Heart left ventricle (tissue), 16 donors: Measurements from ENCODE around the gene AGPAT1. TPM values are rescaled to one million over a fixed set of nuclear protein-coding genes. Genes with fewer than 3 reads are reported as not detected.
A peak's percentile ranks its signal among the peaks of the same experiment; 100 is the strongest.
"Not testable (repeated sequence)": the region's sequence is repeated elsewhere in the genome, so short reads cannot be mapped to it uniquely, and the experiment has no call there.

Experiments
- ATAC-seq, 4 donors: fragments of 200-7000 bp; cut with Tn5 transposase; one replicate each; pipeline ENCODE4 v1.9.1; 2020 to 2022; ENCODE audit warnings: moderate library complexity in 4 of 4, mild to moderate bottlenecking in 3 of 4, moderate number of reproducible peaks in 1 of 4
- DNase-seq, 5 donors: peaks; one replicate each; pipeline ENCODE4 v3.0.0-alpha.2; 2020
- H3K27ac ChIP-seq, 12 donors: fragments of 200-600 bp; sonication (generic) in 4 of 12; one replicate each; pipeline versions ENCODE4 v1.5.0 to v1.8.0; 2016 to 2022; ENCODE audit warnings: mild to moderate bottlenecking in 2 of 12
- H3K27me3 ChIP-seq, 9 donors: fragments of 200-600 bp; sonication (generic) in 2 of 9; one replicate each; pipeline versions ENCODE4 v1.5.1 to v1.8.0; 2016 to 2022; ENCODE audit warnings: mild to moderate bottlenecking in 3 of 9
- H3K36me3 ChIP-seq, 9 donors: fragments of 200-600 bp; sonication (generic) in 2 of 9; one replicate each; pipeline versions ENCODE4 v1.5.0 to v1.8.0; 2018 to 2022; ENCODE audit warnings: mild to moderate bottlenecking in 2 of 9
- H3K4me1 ChIP-seq, 12 donors: fragments of 200-600 bp; sonication (generic) in 4 of 12; one replicate each; pipeline versions ENCODE4 v1.5.0 to v1.8.0; 2016 to 2022; ENCODE audit warnings: mild to moderate bottlenecking in 3 of 12
- H3K4me3 ChIP-seq, 12 donors: fragments of 200-600 bp; sonication (generic) in 4 of 12; one replicate each; pipeline versions ENCODE4 v1.5.0 to v1.8.0; 2017 to 2022; ENCODE audit warnings: mild to moderate bottlenecking in 9 of 12, moderate library complexity in 4 of 12
- H3K9me3 ChIP-seq, 12 donors: fragments of 200-600 bp; sonication (generic) in 4 of 12; one replicate each; pipeline versions ENCODE4 v1.5.0 to v1.8.0; 2016 to 2022; ENCODE audit warnings: mild to moderate bottlenecking in 1 of 12
- CTCF ChIP-seq, 12 donors: fragments of 200-600 bp; sonication (generic) in 4 of 12; IDR thresholded peaks; one replicate each; pipeline versions ENCODE4 v1.5.0 to v1.8.0; 2018 to 2022; ENCODE audit warnings: antibody characterized with exemption in 12 of 12, mild to moderate bottlenecking in 5 of 12
- POLR2A ChIP-seq, 2 donors: fragments of 450-650 bp; IDR thresholded peaks; one replicate each; pipeline ENCODE4 v1.6.1; 2017; ENCODE audit warnings: antibody characterized with exemption in 2 of 2, mild to moderate bottlenecking in 2 of 2, moderate library complexity in 2 of 2
- WGBS, 4 donors: extraction: QIAGEN DNeasy Blood & Tissue Kit in 2 of 4; methylation state at CpG; one replicate each; pipeline versions ENCODE4 v1.1.5 to v1.1.7; 2013 to 2018; 5-methylcytosine and 5-hydroxymethylcytosine counted together
- intact Hi-C, 10 donors: fragments of 100-400 bp; cut with DNase I; formaldehyde crosslinking; loops; one replicate each; pipeline versions ENCODE4 v1.11.1 to v1.14.2; 2022
- polyA plus RNA-seq, 2 donors: library from polyadenylated mRNA; stranded (reverse); fragments of 200-250 nt; gene quantifications; one replicate each; pipeline ENCODE4 v1.2.3, GENCODE V29; 2013
- total RNA-seq, 9 donors: library from RNA; depleted of rRNA in 2 of 9; stranded (reverse); fragments of >200 nt in 2 of 9; fragmentation: NEBNext Ultra II Directional in 3 of 9; extraction: Animal tissue kit (Norgen Biotek cat#: 25700) in 3 of 9; gene quantifications; one replicate each; pipeline versions ENCODE4 v1.1.0 to v1.2.4, GENCODE V29; 2016 to 2023
- donor health status: ischemic (EF 13 %, LVEDD 7.1; RV severe dilation, severe dysfunction).
- donor health status: healthy with polysubstance abuse.
- donor health status: DM: no; HTN: yes; CAD: no.
- donor health status: DM: no; HTN: no; CAD: no.
- donor health status: ischemic (EF 25% LVEDD 6.9; RV normal size, moderate dysfunction).
- donor health status: ischemic (EF 25% LVEDD 5.7; RV mildly dilated, moderate dysfunction).
- donor health status: healthy.
- donor health status: DM: yes; HTN: yes; CAD: no.
- donor health status: ischemic (EF 35%, LVEDD 5.7; RV mildly dilated, moderate dysfunction).
- donor health status: nonischemic (EF 11% LVEDD 7.7; RV severe dilation, severe dysfunction).
- donor health status: DM: yes; HTN: yes; CAD: no.
- donor health status: PGD.
- donor health status: ischemic (EF 29% LVEDD 5.4; RV normal size, mild dysfunction).
- donor health status: nonischemic (EF 23%, LVEDD 6.1; RV moderate dilation, normal function).

AGPAT1 gene
- total and polyA plus RNA-seq, 11 donors = 43.5 to 79.1 (median 51.0) TPM

DNA sequence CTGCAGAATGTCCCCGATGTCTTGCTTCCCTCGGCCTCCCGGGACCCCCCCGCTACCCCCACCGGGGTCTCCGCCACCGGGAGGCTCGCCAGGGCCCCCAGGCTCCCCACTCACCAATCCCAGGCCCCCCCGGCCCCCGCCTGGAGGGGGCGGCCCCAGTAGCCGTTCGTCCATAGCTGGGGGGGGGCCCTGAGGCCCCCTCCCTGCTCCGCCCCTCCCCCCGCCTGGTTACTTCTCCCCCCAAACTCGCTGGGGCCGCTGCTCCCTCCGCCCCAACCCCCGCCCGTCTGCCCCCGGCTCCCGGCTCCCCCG is 13.8 kb upstream of the AGPAT1 start:
- Histone ChIP-seq H3K27me3 (no peaks in the 10 kb centered on the region), H3K27ac (peak overlapping the region; percentile 90 to 100 (median 97)), H3K36me3 (peaks cover 0 to 27% (median 19%) of the 10 kb centered on the region in 9 donors), H3K4me1 (peaks cover 0 to 82% (median 55%) of the 10 kb centered on the region in 12 donors), H3K9me3 (no peaks in the 10 kb centered on the region), H3K4me3 (peak overlapping the region; percentile 59 to 93 (median 80))
- TF ChIP-seq CTCF (IDR thresholded peaks at IDR 0.05) (no peak), POLR2A (IDR thresholded peaks at IDR 0.05) (no peak)
- WGBS, 4 donors = 10 to 22% (median 15%) methylated on average over 11 to 23 of the region's 23 CpGs; no CpG with 5 or more reads in 1 of the 4 donors
- DNase-seq (no peak), ATAC-seq (peak in 3 of 4 donors; percentile 1 to 4 (median 1))
- intact Hi-C loops = loop anchor here in 3 of 10 donors (5.0 to 10.0 kb wide), 3 partner anchors 62 to 1015 kb away; partner anchors contain the start of genes ATF6B (in 1 of the 3), HSD17B8 (in 1 of the 3), RING1 (in 1 of the 3) and RXRB (in 1 of the 3)

- Histone ChIP-seq H3K36me3 (peaks cover 0 to 29% (median 19%) of the 10 kb centered on the region in 9 donors), H3K27ac (peak overlapping the region; percentile 90 to 100 (median 97)), H3K4me1 (peaks cover 0 to 82% (median 57%) of the 10 kb centered on the region in 12 donors), H3K4me3 (peak overlapping the region; percentile 59 to 93 (median 80)), H3K27me3 (no peaks in the 10 kb centered on the region), H3K9me3 (no peaks in the 10 kb centered on the region)
- no peak for DNase-seq
- no peak for ATAC-seq
- intact Hi-C loops = no loop called here
- WGBS, 4 donors = 1 to 5% (median 2%) methylated on average over 8 to 10 of the region's 10 CpGs
- TF ChIP-seq CTCF (IDR thresholded peaks at IDR 0.05) = no peak
- TF ChIP-seq POLR2A (IDR thresholded peaks at IDR 0.05) = no peak
Measured at GRCh38 chr6:32189069-32189741, 13.3 kb upstream of the AGPAT1 start.

GRCh38 chr6:32188381-32189068 is 12.6 kb upstream of the AGPAT1 start:
- no peak for ATAC-seq
- no peaks in the 10 kb centered on the region for H3K27me3 ChIP-seq
- DNase-seq = peak in 1 of 5 donors; percentile 26
- 13 to 27% (median 20%) methylated on average over 10 to 13 of the region's 13 CpGs for WGBS, 4 donors
- peak overlapping the region; percentile 90 to 100 (median 97) for H3K27ac ChIP-seq
- no peak for TF ChIP-seq CTCF (IDR thresholded peaks at IDR 0.05)
- no peak for TF ChIP-seq POLR2A (IDR thresholded peaks at IDR 0.05)
- H3K4me3 ChIP-seq = peak overlapping the region in 11 of 12 donors; percentile 59 to 93 (median 81)
- peaks cover 0 to 33% (median 21%) of the 10 kb centered on the region in 9 donors for H3K36me3 ChIP-seq
- H3K4me1 ChIP-seq = peaks cover 4 to 84% (median 64%) of the 10 kb centered on the region in 12 donors
- intact Hi-C loops = no loop called here
- H3K9me3 ChIP-seq = no peaks in the 10 kb centered on the region

- ATAC-seq, H3K9me3 ChIP-seq, DNase-seq, intact Hi-C loops, H3K27me3 ChIP-seq: not testable (repeated sequence)
- Histone ChIP-seq H3K4me1 (peaks cover 4 to 83% (median 61%) of the 10 kb centered on the region in 12 donors), H3K4me3 (peak overlapping the region in 8 of 12 donors; percentile 74 to 93 (median 84)), H3K27ac (peak overlapping the region in 11 of 12 donors; percentile 93 to 100 (median 98)), H3K36me3 (peaks cover 0 to 40% (median 27%) of the 10 kb centered on the region in 9 donors)
- WGBS, 4 donors = 67 to 82% (median 75%) methylated on average over 14 to 18 of the region's 18 CpGs
Measured at GRCh38 chr6:32187725-32188380, 12.0 kb upstream of the AGPAT1 start.
